NCI-H1417 (cell line): ENCODE measurements around the gene PCDHGC3.

Experiments
- DNase-seq, 3 experiments: peaks; one replicate each; lab custom pipeline; 2025; lab: John Stamatoyannopoulos, UW

Gene PCDHGC3

GRCh38 chr5:141508440-141508797 is 32.7 kb downstream of the PCDHGC3 start:
- DNase-seq: no peak

- DNase-seq: peak; percentile 14 to 47 (median 35)
Observed at GRCh38 chr5:141508798-141509611, 33.2 kb downstream of the PCDHGC3 start.

- no peak for DNase-seq
Observed at GRCh38 chr5:141510160-141510559, 34.4 kb downstream of the PCDHGC3 start.

GRCh38 chr5:141510850-141511601 is 35.3 kb downstream of the PCDHGC3 start:
- DNase-seq: no peak

- no peak for DNase-seq
Observed at GRCh38 chr5:141511771-141512325, 36.1 kb downstream of the PCDHGC3 start.

- DNase-seq: peak in 2 of 3 experiments; percentile 1 to 86
Observed at GRCh38 chr5:141512390-141512910, 36.7 kb downstream of the PCDHGC3 start.

GRCh38 chr5:141512911-141513626 is 37.3 kb downstream of the PCDHGC3 start:
- DNase-seq: peak in 1 of 3 experiments; percentile 64

- peak in 1 of 3 experiments; percentile 63 for DNase-seq
Observed at GRCh38 chr5:141513627-141514329, 38.0 kb downstream of the PCDHGC3 start.

GRCh38 chr5:141514330-141515133 is 38.8 kb downstream of the PCDHGC3 start:
- peak in 1 of 3 experiments; percentile 80 for DNase-seq

GRCh38 chr5:141515141-141515540 is 39.4 kb downstream of the PCDHGC3 start:
- no peak for DNase-seq

GRCh38 chr5:141515946-141516671 is 40.3 kb downstream of the PCDHGC3 start:
- no peak for DNase-seq

GRCh38 chr5:141516672-141517025 is 40.9 kb downstream of the PCDHGC3 start:
- DNase-seq: no peak

- no peak for DNase-seq
Observed at GRCh38 chr5:141517312-141517711, 41.5 kb downstream of the PCDHGC3 start.

GRCh38 chr5:141517880-141518617 is 42.3 kb downstream of the PCDHGC3 start:
- DNase-seq: no peak

- DNase-seq: no peak
Observed at GRCh38 chr5:141518618-141519015, 42.9 kb downstream of the PCDHGC3 start.

- no peak for DNase-seq
Observed at GRCh38 chr5:141519605-141520565, 44.1 kb downstream of the PCDHGC3 start.

- DNase-seq: no peak
Observed at GRCh38 chr5:141521244-141521781, 45.5 kb downstream of the PCDHGC3 start.

- no peak for DNase-seq
Observed at GRCh38 chr5:141522301-141522700, 46.5 kb downstream of the PCDHGC3 start.
